GM12891 (cell line): ENCODE data around the gene PLLP.

ENCODE experiments used
- PAX5 ChIP-seq: IDR thresholded peaks from 2 replicates; pipeline ENCODE4 v1.6.1; 2011; ENCODE audit warnings: low read length, moderate library complexity, mild to moderate bottlenecking; ENCODE audit not compliant: insufficient read depth, severe bottlenecking
- POLR2A ChIP-seq: IDR thresholded peaks from 2 replicates; pipeline ENCODE4 v1.6.1; 2011; ENCODE audit warnings: low read depth, low read length, control low read depth
- POLR2AphosphoS5 ChIP-seq: IDR thresholded peaks from 2 replicates; pipeline ENCODE4 v1.6.1; 2011; ENCODE audit warnings: low read depth, low read length, control low read depth
- POU2F2 ChIP-seq: IDR thresholded peaks from 2 replicates; pipeline ENCODE4 v1.6.1; 2011; ENCODE audit warnings: low read depth, mild to moderate bottlenecking, control low read depth, low read length, moderate library complexity
- SPI1 ChIP-seq: IDR thresholded peaks from 2 replicates; pipeline ENCODE4 v1.6.1; 2011; ENCODE audit warnings: low read depth, low read length, control low read depth

- TF ChIP-seq POLR2AphosphoS5: no peak
- TF ChIP-seq POU2F2: no peak
- no peak for TF ChIP-seq POLR2A
- TF ChIP-seq SPI1: no peak
- no peak for TF ChIP-seq PAX5
These were observed 15.4 kb downstream of the PLLP start for GRCh38 chr16:57268804-57269800.
